GM18520 (cell line): ENCODE results near the gene TMEM167B.

Source experiments
- ATAC-seq: cut with Tn5 transposase; IDR thresholded peaks from one replicate; pipeline ENCODE4 v1.9.1; 2021; ENCODE audit not compliant: unreplicated experiment

Gene TMEM167B

GRCh38 chr1:109080441-109081082 lies 10.0 kb upstream of the TMEM167B start:
- no peak for ATAC-seq

- ATAC-seq: no peak
Observed at GRCh38 chr1:109083501-109083900, 7.1 kb upstream of the TMEM167B start.

GRCh38 chr1:109083923-109084322 lies 6.6 kb upstream of the TMEM167B start:
- ATAC-seq: no peak

- no peak for ATAC-seq
Observed at GRCh38 chr1:109084563-109085517, 5.7 kb upstream of the TMEM167B start.

GRCh38 chr1:109089242-109090015 lies 1.1 kb upstream of the TMEM167B start:
- ATAC-seq: no peak

DNA sequence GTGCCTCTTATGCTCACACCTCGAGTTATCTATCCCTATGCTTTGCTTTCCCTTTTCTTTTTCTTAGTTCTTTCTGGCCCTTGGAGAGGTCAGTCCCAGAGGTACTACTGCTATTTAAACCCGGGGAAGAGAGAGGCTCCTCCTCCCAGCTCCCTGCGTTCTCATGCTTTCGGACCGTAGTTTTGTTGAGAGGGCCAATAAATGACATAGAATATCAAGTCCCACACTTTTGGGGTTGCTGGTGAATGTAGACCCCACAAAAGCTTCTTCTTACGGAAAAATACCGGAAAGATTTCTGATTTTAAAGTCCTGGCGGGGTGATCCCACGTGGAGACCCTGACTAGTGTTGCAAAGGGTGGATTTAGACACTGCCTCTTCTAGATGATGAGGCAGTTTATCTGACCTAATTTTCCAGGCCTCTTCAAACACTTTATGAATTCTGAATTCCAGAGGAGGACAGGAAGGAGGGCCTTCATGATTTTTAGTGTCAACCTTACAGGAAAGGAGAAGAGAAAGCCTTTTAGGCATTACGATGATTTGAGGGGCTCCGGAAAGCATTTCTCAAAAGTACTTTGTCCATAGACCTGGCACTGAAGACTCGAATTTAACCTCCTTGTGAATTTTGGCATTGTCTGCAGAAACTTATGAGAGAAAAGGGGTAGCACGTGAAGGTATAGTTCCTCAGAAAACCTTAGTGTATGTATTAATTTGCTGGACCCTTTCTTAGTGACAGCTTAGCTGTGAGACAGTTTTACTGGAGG lies 694 bp downstream of the TMEM167B start:
- ATAC-seq: peak; percentile 14

DNA sequence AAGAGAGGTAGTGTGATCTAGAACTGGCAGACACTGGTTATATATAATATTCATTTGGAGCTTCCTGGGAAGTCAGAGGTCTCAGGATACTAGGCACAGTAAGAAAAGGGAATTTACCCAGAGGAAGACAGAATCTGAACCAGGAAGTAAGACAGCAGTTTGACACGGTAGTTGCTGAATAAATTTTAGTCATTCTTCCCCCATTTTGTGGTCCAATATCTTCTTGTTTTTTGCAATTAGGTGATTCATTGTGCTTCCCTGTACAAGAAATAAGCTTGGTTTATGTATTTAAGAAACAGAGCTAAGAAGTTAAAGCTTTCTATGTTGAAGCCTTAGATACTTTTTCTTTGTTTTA lies 1.3 kb downstream of the TMEM167B start:
- no peak for ATAC-seq

DNA sequence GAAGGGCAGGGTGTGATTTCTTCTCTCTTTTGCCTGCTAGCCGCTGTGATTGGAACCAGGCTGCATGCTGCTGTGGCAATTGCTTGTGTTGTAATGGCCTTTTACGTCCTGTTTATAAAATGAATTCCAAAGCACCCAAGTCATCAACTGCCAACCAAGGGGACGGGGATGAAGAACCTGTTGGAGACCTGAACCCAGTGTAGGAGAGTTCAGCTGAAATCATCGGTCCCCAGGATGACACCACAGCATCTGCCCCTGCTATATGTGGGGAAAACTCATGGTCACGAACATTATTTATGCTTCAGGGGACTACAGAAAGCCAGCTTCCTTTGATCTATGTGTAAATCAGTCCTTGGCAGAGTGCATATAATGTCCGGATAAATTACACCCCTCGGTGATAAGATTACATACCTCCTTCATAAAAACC lies 3.8 kb downstream of the TMEM167B start:
- ATAC-seq: no peak

DNA sequence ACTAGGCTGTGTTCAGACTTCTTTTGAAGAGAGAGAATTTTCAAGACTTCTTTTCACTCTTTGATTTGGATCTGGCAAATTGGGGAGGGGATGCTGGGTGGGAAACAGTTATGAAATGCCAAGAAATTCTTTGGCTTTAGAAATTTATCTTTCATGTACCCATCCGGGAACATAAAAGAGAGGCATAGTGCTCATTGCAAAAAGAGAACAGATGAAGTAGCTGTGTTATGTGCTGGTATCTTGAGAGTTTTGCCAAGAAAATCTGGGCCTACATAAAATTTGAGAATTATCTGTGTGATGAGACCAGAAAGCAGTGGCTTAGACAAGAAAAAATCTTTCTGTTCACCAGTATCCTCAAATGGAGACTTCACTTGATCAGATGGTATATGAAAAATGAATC lies 4.3 kb downstream of the TMEM167B start:
- no peak for ATAC-seq

DNA sequence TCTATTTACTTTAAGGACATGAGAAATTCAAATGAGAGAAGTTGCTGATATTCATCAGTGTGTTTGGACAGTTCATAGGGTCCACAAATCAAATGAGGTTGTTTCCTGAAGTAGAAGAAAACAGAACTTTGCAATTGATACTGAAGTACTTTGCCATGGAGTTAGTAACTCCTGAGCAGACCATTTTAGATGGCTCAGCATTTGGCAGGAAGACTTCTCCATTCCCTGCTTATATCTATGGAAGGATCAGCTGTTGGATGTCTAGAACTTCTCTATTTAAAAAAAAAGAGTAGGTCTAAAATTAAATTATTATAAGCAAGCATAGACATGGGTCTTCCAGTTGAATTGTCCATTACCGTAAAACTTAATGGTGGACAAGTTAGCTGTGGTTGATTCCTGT lies 5.1 kb downstream of the TMEM167B start:
- ATAC-seq: no peak

DNA sequence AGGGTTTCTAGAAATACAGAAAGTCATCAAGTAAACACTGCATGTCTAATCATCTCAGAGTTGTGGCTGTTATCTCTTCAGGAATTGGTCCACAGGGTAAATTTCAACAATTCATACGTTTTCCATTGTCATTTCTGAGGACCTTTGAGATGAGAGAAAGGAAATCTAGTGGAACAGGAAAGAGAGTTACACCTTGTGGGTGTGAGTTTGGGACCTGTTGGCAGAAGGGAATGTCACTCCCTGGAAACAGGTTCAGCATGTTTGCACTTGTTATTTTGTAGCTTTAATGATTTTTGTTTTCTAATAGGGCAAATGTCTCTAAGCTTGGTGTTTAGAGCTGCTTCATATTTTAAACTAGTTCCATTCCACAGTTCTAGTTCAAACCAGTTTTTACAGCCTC lies 5.6 kb downstream of the TMEM167B start:
- ATAC-seq: no peak

DNA sequence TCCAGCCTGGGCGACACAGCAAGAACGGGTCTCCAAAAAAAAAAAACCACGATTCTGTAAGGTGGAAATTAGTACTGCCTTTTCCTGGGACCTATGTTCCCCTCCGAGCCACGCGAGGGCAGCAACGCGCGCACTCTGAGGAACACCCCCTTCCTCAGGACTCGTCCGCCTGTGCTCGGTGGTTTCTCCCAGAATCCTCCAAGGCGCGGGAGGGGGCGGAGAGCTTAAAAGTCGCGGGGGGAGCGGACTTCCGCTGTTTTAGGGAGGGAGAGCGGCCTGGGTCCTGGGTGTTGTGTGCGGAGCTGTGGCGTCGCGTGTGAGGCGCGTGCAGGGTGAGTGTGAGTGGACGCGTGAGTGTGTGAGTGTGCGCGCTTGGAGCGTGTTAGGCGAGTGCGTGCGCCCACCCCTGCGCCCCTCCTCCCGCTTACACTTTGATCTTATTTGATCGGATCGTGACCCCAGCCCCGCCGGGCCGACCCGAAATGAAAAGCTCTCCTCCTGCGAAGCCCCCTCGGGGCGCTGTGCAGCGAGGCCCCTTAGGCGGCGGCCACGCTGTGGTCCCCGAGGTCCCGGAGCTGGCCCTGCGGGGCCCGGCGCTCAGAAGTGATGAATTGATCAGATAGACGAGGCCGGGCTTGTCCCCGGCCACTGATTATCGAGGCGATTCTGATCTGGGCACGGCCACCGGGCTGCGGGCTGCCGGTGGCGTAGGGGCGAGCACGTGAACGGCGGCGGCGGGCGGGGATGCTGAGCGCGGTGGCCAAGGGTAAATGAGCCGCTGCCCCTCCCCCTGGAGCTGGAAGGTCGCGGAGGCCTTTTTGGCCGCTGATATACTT lies 9.6 kb downstream of the TMEM167B start:
- ATAC-seq: peak; percentile 78

DNA sequence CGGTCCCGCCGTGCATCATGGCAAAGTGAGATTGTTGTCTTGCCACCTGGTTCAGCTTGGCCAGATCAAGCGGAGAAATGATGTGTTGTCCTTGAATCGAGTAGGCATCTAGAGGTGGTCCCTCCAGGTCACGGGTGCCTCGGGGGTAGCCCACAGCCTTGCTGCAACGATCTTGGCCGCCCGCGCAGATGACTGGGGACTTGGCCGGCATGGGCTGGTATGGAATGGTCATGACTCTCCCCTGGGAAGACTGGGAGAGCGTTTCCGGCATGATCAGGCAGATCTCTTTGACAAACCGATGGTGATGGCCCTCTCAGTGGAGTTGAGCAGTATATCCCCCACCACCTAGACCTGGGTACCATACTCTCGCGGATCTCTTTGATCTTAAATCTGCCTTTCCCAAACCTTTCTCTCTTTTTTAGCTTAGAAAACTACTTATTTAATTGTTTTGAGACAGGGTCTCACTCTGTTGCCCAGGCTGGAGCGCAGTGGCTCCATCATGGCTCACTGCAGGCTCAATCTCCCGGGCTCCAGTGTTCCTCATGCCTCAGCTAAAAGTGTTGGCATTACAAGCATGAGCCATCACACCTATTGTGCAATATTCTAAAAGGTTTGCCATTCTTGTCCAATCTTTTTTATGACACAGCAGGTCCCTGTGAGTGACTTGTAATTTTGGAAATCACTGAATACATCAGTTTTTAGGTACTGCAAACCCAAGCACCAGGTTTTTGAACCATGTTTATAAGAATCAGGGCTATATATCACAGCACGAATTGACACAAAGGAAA lies 14.0 kb downstream of the TMEM167B start:
- no peak for ATAC-seq

GRCh38 chr1:109105881-109106280 lies 15.3 kb downstream of the TMEM167B start:
- ATAC-seq: no peak

DNA sequence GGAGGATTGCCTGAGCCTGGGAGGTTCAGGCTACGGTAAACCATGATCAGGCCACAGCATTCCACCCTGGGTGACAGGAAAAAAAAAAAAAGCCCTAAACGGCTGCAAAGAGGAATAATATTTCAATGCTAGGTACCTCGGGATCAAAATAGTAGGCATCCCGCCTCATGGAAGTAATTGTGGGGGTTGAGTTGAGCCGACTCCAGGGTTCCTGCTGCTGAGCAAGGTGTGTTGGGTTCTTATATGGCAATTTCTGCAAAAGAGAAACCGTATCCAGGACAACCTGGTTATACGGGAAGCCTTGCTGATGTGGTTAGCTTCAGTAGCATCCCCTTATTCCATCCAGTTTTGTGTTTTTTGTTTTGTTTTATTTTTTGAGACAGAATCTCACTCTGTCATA lies 17.2 kb downstream of the TMEM167B start:
- no peak for ATAC-seq

GRCh38 chr1:109109906-109110305 lies 19.3 kb downstream of the TMEM167B start:
- no peak for ATAC-seq

DNA sequence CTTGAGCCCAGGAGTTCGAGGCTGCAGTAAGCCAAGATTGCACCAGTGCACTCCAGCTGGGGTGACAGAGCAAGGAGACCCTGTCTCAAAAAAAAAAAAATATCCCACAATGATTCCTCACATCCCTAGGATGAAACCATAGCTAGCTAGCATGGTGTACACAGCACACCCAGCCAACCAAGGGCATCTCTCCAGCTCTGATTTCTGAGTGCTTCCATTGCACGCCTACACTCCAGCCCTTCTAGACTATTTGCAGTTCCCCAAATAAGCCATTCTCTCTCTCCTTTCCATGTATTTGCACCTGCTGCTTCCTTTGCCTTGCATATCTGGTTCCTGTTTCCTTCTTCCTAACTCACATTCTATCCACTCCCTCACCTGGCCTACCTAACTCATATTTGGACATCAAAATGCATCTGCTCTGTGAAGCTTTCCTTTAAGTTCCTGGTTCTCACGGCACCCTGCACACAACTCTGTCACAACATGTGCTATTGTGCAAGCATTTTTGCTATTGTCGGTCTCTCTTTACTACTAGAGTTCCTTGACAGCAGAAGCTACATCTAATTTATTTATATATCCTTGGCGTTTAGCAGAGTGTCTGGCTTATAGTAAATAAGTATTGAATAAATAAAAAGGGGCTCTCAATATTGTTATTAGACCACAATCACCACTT lies 21.0 kb downstream of the TMEM167B start:
- no peak for ATAC-seq

- no peak for ATAC-seq
Observed at GRCh38 chr1:109112056-109112651, 21.6 kb downstream of the TMEM167B start.
